ELF-1 (cell line): ENCODE data around the gene DPEP1.
"Not testable (repeated sequence)": the region's sequence is repeated elsewhere in the genome, so short reads cannot be mapped to it uniquely, and the experiment has no call there.

ENCODE experiments used
- DNase-seq: peaks from one replicate; pipeline ENCODE4 v3.0.0-alpha.2; 2016; ENCODE audit warnings: low read depth, low spot score

The DPEP1 gene

DNA sequence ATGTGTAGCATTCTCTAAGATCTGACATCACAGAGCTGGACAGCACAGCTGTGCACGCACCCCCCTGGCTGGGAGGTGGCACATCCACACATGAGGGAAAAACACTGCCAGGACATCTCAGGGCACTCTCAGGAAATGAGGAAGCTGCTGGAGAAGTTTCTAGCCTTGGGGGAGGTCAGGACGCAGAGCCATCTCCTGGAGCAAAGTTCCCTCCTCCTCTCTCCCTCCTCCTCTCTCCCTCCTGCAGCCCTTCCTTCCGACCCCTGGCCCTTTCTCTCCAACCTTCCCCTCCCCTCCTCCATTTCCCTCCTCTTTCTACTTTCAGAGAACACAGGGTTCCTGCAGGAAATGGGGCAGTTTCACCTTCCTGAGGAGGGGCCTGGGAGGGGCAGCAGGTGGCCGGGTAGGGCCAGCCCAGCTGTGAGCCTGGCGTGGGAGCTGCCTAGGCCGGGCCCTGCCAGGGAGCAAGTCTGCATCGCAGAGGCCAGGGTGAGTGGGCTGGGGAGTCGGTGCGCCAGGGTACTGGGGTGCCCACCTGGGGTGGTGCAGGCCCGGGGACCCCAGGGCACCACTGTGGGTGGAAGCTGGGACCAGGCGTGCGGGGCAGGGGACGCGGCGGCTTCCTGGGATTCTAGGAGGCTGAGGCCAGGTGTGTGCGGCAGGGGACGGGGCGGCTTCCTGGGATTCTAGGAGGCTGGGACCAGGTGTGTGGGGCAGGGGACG is at the start of gene DPEP1:
TSS of gene DPEP1 (plus strand) at position 412 of the 723 bp plus-strand sequence. CDS start 16,769 bp downstream, outside the sequence.
- no peak for DNase-seq

GRCh38 chr16:89564476-89565255 is 48.8 kb upstream of the DPEP1 start:
- DNase-seq = peak; percentile 51

DNA sequence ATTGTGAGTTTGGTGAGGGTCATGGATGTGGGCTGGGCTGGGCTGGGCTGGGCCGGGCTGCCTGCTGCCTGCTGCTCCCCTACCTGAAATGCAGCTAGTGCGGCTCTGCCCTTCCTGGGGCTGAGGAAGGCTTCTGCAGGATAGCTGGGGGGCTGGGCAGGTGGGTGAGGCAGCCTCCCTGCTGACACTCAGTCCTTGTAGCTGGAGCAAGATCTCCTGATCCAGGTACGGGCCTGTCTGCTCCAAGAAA is 48.3 kb upstream of the DPEP1 start:
- peak; percentile 79 for DNase-seq

DNA sequence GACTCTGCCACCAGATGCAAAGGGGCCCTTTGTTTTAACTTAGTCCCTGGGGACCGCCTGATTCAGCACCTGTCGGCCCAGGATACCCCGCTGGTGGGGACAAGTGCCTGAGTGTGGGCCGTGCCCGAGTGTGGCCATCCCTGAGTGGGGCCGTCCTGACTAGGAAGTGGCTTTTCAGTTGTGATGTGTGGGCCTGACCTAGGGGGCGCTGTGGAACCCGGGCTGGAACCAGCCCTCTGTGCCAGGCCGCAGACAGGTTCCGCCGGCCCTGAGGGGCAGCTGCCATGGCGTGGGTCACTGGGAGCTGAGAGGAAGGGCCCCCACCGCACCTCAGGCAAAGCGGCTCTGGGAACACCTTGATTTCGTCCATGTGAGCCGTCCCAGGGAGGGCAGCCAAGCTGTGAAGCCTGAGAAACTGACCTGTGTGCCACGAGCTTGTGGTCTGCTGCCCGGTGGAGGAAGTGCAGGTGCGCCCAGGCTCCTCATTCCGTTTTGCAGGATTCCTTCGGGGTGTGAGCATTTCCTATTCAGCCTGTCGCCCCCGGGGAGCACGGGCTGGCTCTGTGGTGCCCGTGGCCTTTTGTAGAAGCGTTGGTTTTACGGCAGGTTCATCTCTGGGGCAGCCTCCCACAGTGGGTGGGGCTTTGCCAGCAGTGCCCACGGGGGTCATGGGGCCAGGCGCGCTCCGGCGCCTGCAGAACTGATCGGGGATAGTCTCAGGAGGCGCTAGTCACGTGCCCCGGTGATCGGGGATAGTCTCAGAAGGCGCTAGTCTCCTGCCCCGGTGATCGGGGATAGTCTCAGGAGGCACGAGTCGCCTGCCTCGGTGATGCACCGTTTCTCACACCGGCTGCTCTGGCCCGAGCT is 47.7 kb upstream of the DPEP1 start:
- DNase-seq = peak; percentile 83

DNA sequence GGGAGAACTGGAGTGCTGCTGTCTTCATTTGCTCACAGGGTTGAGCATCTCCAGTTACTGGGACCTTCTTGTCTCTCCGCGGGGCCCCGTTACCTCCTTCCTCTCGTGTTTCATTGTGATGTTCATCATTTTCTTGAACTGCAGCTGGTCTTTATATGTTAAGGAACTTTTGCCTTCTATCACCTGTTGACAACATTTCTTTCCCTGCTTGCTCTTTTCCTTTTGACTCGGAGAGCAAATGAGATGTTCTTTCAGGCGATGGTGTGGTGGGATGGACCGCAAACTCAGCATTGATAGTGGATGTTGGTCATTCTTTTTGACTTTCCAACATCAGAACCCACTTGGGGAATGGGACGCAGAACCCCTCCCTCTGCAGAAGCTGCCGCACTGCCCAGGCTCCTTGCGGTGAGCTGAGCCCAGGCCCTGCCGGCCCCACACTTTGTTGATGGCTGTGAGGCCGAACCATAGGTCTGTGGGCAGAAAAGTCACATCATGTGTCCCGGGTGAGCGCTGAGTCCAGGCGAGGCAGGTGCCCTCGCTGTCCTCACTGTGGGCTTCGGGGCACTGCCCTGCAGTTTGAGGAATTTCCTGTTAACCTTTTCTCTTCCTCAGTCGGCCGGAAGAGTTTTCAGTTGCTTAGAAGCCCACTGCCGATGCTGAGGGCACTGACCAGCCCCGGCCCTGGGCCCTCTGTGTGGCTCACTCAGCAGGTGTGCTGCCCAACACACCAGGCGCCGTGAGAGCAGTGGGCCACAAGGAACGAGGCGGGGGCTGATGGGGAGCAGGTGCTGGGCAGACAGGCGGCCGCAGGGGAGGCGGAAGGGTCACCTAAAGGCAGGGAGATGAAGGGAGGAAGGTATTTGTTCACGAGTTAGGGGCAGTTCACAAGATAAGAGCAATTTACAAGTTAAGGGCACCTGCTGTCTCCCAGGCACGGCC is 45.5 kb upstream of the DPEP1 start:
- DNase-seq = no peak

DNA sequence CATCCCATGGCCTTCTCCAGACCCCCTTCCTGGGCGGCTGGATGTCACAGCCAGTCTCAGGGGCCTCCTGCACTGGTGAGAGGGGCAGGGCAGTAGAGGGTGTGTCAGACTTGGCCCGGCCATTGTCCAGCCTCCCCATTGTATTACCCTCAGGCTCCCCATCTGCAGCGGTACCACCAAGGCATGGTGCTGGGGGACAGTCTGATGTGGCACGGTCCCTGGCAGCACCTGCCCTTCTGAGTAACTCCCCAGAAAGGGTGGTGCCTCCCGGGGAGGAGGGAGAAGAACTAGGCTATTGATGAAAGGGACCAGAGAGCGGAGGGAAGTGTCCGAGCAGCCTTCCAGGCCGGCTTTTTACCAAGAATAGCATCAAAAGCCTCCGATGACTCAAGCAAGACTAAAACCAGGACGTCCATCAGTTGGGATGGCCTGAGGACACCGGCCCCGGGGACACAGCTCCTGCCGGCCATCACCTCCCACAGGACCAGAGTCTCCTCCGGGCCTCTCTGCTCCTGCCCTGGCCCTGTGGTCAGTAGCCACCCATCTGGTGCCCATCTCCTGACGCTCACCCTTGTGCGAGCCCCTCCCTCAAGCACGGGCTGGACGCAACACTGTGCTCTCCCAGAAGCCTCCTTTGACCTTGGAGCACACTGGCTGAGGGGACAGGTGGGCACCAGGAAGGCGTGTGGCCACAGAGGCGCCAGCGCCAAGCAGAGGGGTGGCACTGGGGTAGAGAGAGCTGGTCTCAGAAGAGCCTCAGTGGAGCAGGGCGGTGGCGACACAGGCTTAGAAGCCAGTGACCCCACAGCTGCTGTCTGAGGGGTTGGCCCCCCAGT is 43.7 kb upstream of the DPEP1 start:
- DNase-seq = no peak

GRCh38 chr16:89570342-89570923 is 43.0 kb upstream of the DPEP1 start:
- DNase-seq = no peak

DNA sequence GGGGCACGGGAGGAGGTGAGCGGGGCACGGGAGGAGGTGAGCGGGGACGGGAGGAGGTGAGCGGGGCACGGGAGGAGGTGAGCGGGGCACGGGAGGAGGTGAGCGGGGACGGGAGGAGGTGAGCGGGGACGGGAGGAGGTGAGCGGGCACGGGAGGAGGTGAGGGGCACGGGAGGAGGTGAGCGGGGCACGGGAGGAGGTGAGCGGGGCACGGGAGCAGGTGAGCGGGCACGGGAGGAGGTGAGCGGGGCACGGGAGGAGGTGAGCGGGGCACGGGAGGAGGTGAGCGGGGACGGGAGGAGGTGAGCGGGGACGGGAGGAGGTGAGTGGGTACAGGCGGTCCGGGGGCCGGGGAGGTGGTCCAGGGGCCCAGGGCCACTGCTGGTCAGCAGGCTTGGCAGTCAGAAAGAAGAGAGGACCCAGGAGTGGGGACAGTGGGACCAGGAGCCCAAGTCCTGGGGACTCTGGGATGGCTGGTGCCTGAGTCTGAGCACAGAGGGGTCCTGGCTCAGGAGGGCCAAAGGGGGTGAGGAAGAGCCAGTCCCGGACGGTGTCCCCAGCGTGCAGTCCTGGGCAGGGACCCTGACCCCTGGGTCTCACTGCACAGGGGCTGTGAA is 42.4 kb upstream of the DPEP1 start:
- DNase-seq = not testable (repeated sequence)

GRCh38 chr16:89571636-89572035 is 41.8 kb upstream of the DPEP1 start:
- DNase-seq = no peak

DNA sequence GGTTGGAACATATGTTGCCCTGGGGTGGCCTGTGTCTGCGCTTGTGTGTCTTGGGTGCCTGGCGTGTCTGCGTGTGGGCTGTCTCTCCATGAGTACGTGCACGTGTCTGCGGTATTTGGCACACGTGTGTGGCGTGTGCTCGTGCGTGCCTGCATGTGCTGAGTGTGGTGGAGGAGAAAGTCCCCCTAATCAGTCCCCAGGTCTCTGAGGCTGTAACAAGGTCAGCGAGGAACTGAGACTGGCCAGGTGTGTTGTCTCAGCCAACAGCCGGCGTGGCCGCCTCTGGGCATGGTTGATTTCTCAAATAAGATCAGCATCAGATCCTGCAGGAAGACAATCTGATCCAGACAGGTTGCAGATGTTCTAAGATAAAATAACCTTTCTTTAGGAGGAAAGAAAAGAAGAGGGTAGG is 41.4 kb upstream of the DPEP1 start:
- no peak for DNase-seq

- DNase-seq = no peak
Measured at GRCh38 chr16:89572485-89573205, 40.8 kb upstream of the DPEP1 start.

DNA sequence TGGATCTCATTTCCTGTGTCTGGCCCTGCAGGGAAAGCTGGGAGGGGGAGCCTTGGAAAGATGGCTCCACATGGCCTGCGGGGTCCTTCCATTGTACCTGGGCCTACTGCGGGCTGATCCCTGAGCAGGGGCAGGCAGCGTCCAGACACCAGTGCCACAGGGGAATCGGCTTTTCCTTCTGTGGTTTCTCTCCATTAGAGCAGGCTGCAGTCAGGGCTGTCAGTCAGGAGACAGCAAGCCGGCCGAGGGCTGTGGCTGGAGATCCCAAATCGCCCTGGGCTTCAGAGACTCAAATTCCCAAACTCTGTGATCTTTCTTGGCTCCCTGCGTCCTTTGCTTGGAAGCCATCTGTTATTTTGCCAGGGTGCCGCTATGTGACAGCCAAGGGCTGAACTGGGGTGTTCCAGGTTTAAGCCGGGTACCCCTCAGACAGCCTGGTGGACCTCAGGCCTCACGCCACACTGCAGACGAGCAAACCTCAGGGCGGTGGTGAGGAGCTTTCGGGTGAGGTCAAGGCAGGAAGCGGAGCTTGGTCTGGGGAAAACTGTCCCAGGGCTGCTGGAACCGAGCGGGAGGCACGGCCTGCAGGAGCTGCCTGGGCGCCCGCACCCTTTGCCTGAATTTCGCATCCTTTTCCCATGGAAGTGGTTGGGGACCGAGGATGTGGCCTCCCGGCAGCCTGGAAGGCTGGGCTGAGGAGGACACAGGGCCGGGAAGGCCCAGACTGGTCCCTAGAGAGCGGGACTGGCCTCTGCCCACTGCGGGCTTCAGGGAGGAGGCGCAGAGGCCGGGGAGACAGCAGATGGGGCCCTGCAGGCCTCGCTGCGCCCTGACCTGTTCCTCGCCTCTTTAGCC is 39.4 kb upstream of the DPEP1 start:
- DNase-seq = peak; percentile 83

DNA sequence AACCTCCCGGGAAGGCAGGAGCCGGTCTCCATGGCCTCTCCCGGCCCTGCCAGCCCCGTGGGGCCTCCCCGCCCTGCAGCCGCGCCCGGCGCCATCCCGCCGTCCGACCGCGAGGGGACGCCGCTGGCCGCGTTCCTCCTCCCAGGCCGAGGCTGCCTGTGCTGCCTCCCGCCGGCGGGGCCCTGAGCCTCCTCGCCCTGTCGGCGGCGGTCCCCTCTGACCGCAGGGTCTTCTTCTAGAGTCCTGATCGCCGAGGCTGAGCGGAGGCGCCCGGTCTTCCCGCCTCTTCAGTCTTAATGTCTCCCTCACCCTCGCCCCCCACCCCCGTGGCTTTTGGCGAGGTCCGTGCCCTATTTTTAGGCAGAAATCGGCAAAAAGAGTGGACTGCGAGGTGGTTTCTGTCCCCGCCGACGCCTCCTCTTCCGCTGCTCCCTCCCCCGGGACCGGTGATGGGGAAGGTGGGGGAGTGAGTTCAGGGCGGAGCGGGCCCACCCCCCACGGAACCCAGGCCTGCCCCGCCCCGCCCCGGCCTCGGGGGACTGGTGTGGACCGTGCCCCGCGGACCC is 38.7 kb upstream of the DPEP1 start:
- DNase-seq = peak; percentile 88

- no peak for DNase-seq
Measured at GRCh38 chr16:89575247-89576152, 37.9 kb upstream of the DPEP1 start, which contains the start of gene CPNE7. Gene CPNE7, plus strand, starts transcription at chr16:89575758. Its CDS starts 140 bp downstream, at chr16:89575898.

- DNase-seq = no peak
Measured at GRCh38 chr16:89576153-89577054, 37.0 kb upstream of the DPEP1 start.
